HCEC 1CT (cell line): Measurements from ENCODE around the gene FEM1A.
"Not testable (repeated sequence)": the region's sequence is repeated elsewhere in the genome, so short reads cannot be mapped to it uniquely, and the experiment has no call there.

Experiments used
- DNase-seq: peaks from one replicate; pipeline ENCODE4 v3.0.0-alpha.2; 2017

Gene FEM1A

DNA sequence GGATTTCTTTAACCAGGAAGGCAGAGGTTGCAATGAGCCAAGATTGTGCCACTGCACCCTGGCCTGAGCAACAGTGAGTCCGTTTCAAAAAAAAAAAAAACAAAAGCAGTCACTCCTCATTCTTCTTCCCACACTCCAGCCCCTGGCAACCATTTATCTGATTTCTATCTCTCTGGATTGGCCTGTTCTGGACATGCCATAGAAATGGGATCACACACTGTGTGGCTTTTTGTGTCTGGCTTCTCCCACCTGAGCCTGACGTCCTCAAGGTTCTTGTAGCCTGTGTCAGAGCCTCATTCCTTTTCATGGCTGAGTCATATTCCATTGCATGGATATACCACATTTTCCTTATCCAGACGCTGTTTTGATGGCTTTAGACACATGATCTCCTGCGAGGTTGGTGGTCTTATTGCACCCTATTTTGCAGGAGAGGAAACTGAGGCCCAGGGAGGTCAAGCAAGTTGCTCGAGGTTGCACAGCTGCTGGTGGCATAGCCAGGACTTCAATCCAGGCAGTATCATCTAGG lies 15.8 kb upstream of the FEM1A start:
- DNase-seq: no peak

- DNase-seq: no peak
Measured at GRCh38 chr19:4776436-4777211, 14.9 kb upstream of the FEM1A start.

- DNase-seq: not testable (repeated sequence)
Measured at GRCh38 chr19:4778124-4778523, 13.4 kb upstream of the FEM1A start.

- DNase-seq: no peak
Measured at GRCh38 chr19:4780860-4781259, 10.7 kb upstream of the FEM1A start.

DNA sequence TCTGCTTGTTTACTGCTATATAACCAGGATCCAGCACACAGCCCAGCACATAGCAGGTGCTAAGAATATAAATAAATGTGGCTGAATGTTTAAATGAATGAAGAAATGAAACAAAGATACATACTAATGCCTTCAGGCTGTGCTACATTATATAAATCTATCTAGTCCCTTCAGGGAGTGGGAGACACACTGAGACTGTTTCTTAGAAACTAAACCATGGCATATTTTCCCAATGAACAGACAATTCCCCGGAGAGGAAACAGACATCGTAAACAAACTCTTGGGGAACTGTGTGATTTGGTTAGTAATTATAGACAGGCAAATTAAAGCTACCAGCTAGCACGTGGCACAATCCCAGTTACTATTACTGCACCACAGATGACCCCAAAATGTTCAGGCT lies 9.7 kb upstream of the FEM1A start:
- DNase-seq: no peak

DNA sequence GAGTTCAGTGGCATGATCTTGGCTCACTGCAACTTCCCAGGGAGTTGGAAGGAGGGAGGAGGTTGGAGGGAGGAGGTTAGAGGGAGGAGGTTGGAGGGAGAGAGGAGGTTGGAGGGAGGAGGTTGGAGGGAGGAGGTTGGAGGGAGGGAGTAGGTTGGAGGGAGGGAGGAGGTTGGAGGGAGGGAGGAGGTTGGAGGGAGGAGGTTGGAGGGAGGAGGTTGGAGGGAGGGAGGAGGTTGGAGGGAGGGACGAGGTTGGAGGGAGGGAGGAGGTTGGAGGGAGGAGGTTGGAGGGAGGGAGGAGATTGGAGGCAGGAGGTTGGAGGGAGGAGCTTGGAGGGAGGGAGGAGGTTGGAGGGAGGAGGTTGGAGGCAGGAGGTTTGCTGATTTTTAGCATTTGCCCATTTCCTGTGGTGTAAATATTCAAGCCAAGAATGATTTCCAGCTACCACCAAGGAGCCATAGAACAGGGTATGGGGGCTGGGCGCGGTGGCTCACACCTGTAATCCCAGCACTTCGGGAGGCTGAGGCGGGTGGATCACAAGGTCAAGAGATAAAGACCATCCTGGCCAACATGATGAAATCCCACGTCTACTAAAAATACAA lies 5.0 kb upstream of the FEM1A start:
- DNase-seq: not testable (repeated sequence)

DNA sequence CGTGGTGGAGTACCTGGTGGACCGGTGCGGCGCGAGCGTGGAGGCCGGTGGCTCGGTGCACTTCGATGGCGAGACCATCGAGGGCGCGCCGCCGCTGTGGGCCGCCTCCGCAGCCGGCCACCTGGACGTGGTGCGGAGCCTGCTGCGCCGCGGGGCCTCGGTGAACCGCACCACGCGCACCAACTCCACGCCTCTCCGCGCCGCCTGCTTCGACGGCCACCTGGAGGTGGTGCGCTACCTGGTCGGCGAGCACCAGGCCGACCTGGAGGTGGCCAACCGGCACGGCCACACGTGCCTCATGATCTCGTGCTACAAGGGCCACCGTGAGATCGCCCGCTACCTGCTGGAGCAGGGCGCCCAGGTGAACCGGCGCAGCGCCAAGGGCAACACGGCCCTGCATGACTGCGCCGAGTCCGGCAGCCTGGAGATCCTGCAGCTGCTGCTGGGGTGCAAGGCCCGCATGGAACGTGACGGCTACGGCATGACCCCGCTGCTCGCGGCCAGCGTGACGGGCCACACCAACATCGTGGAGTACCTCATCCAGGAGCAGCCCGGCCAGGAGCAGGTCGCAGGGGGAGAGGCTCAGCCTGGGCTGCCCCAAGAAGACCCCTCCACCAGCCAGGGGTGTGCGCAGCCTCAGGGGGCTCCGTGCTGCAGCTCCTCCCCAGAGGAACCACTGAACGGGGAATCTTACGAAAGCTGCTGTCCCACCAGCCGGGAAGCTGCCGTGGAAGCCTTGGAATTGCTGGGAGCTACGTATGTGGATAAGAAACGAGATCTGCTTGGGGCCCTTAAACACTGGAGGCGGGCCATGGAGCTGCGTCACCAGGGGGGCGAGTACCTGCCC lies 708 bp downstream of the FEM1A start:
- DNase-seq: not testable (repeated sequence)

DNA sequence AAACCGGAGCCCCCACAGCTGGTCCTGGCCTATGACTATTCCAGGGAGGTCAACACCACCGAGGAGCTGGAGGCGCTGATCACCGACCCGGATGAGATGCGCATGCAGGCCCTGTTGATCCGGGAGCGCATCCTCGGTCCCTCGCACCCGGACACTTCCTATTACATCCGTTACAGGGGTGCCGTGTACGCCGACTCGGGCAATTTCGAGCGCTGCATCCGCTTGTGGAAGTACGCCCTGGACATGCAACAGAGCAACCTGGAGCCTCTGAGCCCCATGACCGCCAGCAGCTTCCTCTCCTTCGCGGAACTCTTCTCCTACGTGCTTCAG lies 1.3 kb downstream of the FEM1A start:
- not testable (repeated sequence) for DNase-seq

GRCh38 chr19:4793278-4793677 lies 1.7 kb downstream of the FEM1A start:
- DNase-seq: not testable (repeated sequence)

DNA sequence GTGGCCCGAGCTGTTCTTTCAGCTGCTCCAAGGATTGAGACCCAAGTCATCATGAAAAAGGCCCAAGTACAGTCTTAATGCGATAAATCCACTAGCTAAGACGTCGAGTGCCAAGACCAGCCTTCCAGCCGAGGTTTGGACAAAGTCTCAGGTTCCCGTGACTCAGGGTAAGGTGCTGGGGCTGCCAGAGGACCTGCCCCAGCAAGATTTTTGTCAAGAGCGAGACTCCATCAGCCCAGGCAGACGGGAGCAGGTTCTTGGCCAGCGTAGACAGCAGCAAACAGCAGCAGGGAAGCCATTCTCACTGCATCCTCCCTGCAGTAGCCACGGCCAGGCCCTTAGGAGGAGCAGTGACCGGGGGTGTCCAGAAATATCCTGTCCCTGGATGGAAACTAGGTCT lies 3.4 kb downstream of the FEM1A start:
- DNase-seq: no peak

DNA sequence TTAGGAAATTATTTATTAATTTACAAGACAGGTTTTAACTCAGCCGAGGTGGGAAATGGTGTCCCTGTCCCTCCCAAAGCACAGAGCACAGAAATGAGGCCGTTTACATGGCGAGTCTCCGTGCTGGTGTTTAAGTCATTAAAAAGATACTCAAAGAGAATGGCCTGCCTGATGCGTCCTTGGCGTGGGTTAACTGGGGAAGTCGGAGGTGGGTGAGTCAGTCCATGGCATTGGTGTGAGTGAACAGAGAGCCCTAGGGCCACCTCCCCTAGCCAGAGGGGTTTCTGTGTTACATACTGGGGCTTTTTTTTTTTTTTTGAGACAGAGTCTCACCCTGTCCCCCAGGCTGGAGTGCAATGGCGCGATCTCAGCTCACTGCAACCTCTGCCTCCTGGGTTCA lies 3.9 kb downstream of the FEM1A start:
- no peak for DNase-seq

- no peak for DNase-seq
Measured at GRCh38 chr19:4800591-4801081, 9.1 kb downstream of the FEM1A start.

DNA sequence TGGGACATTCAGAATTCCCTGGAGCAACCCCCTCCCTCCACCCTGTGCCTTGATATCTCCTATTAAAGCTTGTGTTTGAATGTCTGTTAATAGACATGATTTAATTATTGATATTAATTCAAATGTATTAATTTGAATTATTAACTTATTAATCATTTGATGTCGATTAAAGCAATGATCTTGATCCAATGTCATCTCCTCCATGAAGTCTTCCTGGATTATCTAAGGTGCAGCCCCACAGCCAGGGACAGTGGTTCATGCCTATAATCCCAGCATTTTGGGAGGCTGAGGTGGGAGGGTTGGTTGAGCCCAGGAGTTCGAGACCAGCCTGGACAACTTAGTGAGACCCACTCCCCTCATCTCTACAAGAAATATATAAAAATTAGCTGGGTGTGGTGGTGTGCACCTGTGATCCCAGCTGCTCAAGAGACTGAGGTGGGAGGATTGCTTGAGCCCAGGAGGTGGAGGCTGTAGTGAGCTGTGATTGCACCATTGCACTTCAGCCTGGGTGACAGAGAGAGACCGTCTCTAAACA lies 9.6 kb downstream of the FEM1A start:
- no peak for DNase-seq

- DNase-seq: no peak
Measured at GRCh38 chr19:4802711-4803110, 11.2 kb downstream of the FEM1A start.

DNA sequence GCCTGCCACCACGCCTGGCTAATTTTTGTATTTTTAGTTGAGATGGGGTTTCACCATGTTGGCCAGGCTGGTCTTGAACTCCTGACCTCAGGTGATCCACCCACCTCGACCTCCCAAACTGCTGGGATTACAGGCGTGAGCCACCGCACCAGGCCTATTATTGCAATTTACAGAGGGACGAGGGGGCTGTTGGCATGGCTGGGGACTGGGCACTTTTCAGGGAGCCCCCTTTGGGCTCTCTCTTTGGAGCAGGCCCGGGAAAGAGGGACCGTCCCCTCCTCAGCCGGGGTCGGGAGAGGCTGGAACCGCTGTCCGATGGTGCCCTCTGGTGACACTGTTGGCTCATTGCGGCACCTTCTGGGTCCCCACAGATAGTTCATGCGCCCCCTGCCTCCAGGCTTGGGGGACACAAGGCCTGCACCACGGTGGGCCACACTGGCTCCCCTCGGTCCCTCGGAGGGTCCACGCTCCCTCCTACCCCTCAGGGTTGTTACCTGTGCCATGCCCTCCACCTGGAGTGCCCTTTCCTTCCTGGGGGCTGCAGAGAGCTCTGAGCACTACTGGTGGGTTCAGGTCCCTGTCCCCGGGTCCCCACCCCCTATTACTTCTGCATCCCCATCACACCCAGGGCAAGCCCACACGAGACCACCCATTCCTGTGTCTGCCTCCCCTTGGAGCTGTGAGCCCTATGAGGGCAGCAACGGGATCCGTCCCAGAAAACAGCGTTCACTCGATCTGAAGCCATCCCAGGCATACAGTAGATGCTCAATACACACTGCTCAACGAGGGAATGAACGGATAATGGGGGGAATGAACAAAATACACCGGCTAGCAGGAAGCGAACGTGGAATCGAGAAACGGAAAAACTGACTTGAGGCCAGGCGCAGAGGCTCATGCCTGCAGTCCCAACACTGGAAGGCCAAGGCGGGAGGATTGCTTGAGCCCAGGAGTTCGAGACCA lies 12.5 kb downstream of the FEM1A start:
- peak; percentile 15 for DNase-seq

DNA sequence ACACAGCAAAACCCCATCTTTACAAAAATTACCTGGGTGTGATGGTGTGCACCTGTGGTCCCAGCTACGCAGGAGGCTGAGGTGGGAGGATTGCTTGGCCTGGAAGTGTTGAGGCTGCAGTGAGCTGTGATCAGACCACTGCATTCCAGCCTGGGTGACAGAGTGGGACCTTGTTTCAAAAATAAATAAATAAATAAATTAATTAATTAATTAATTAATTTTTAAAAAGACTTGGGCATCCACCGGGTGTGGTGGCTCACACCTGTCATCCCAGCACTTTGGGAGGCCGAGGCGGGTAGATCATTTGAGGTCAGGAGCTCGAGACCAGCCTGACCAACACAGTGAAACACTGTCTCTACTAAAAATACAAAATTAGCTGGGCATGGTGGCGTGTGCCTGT lies 13.6 kb downstream of the FEM1A start:
- DNase-seq: not testable (repeated sequence)

- no peak for DNase-seq
Measured at GRCh38 chr19:4806384-4806783, 14.8 kb downstream of the FEM1A start.

DNA sequence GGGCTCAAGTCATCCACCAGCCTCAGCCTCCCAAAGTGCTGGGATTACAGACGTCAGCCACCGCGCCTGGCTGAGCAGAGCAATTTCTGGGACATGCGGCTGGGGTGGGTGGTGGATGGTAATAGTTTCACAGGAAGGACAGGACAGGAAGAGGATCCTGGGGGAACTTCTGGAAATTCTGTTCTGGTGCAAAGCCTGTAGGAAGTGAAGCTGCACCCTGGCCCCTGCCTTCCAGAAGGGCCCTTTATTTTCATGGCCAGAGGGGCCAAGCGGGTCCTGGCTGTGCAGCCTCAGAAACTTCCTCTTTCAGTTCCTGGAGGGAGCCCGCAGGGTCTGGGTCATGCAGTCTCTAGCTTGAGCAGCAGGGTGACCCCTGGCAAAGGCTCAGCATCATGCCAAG lies 15.7 kb downstream of the FEM1A start:
- DNase-seq: no peak

- peak; percentile 56 for DNase-seq
Measured at GRCh38 chr19:4811328-4812131, 20.0 kb downstream of the FEM1A start.

DNA sequence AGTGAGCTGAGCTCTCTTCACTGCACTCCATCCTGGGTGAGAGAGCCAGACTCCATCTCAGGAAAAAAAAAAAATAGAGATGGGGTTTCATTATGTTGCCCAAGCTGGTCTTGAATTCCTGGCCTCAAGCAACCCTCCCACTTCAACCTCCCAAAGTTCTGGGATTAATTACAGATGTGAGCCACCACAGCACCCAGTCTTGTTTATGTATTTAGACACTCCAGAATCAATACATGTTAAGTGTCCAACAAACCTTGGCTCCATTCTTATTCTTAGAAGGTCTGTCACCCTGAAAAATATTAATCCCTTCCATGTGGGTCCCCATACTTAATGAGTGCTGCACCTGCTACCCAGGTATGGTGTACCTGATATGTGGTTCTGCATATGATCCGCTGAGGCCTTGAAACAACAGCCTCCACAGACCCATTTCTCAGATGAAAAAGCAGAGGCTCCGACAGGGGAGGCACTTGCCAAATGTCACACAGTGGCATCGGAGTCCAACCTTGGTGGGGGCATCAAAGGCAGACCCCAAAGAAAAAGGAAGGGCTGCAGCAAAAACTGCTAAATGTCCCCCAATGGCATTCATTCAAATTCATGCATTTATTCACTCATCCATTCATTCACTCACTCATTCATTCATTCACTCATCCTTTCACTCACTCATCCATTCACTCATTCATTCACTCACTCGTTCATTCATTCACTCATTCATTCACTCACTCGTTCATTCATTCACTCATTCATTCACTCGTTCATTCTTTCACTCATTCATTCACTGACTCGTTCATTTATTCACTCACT lies 23.3 kb downstream of the FEM1A start:
- DNase-seq: peak; percentile 74
